HG03064 (cell line): ENCODE measurements around the gene KRTCAP2.
A peak's percentile ranks its signal among the peaks of the same experiment; 100 is the strongest.
"Not testable (repeated sequence)": the region's sequence is repeated elsewhere in the genome, so short reads cannot be mapped to it uniquely, and the experiment has no call there.

Experiments used
- ATAC-seq: cut with Tn5 transposase; IDR thresholded peaks from one replicate; pipeline ENCODE4 v1.9.1; 2021; ENCODE audit warnings: low read depth; ENCODE audit not compliant: unreplicated experiment

The KRTCAP2 gene

GRCh38 chr1:155172732-155173477, at the start of gene KRTCAP2:
KRTCAP2 (minus strand) TSS chr1:155173304; CDS start chr1:155173224, 80 bp downstream.
- ATAC-seq: peak; percentile 51

- not testable (repeated sequence) for ATAC-seq
Observed at GRCh38 chr1:155220211-155220965, 47.3 kb upstream of the KRTCAP2 start.

- no peak for ATAC-seq
Observed at GRCh38 chr1:155219592-155220031, 46.5 kb upstream of the KRTCAP2 start.

DNA sequence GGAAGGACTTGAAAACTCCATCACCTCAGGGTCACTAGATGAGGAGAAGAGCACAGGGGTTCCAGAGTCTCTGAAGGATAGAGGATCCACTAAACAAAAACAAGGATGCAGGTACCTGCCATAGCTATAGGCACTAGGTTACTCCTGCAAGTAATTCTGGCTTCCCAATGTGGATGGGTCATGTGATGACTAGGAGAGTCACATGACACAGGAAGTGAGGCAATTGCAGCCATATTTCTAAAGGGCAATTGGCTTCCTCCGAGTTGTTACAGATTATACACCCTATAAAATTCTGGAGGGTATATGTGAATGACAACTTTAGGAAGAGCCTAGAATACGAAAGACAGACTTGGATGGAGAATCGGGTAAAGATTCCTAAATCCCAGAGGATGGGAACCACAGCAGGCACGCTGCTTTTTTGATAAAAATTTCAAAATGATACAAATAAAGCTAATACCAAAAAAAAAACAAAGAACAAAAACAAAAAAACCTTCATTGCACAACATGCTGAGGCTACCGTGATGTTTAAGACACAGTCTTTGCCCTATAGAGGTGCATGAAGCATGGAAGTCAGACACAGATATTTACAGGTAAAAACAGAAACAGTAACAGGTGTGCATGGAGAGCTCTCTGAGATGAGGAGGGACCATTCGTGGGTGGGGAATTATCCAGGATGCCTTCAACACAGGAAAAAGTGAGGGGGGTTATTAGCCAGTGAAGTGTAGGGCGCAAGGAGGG, 45.9 kb upstream of the KRTCAP2 start:
- no peak for ATAC-seq

- ATAC-seq: not testable (repeated sequence)
Observed at GRCh38 chr1:155214702-155215101, 41.6 kb upstream of the KRTCAP2 start.

GRCh38 chr1:155212051-155212440, 38.9 kb upstream of the KRTCAP2 start:
- ATAC-seq: not testable (repeated sequence)

DNA sequence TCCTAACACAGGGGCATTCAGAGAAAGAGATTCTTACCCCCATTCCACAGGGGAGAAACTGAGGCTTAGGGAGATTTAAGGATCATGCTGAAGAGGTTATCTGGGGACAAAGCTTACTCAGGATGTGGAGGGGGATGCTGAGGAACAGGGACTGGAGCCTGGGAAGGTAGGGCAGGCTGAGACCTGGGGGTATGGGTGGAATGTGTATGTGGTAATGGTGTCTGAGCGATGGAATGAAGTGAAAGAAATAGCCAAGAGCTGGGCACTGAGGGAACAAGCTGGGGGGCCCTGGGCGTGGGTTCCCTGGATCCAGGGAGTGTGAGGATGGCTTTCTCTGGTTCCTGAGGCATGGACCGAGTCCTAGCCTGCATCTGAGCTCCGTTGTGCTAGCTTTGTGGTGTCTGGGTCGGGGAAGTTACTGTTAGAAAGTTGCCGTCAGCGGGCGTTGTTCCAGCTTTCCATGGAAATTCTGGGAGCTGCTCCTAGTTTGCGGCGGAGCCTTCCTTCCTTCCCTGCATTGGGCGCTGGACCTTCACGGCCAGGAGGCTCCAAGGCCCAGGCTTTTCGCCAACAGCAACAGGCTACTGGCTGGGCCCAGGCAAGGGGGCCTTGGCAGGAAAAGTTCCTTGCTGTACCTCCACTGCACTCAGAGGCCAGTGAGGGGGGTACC, 38.4 kb upstream of the KRTCAP2 start:
- ATAC-seq: not testable (repeated sequence)

DNA sequence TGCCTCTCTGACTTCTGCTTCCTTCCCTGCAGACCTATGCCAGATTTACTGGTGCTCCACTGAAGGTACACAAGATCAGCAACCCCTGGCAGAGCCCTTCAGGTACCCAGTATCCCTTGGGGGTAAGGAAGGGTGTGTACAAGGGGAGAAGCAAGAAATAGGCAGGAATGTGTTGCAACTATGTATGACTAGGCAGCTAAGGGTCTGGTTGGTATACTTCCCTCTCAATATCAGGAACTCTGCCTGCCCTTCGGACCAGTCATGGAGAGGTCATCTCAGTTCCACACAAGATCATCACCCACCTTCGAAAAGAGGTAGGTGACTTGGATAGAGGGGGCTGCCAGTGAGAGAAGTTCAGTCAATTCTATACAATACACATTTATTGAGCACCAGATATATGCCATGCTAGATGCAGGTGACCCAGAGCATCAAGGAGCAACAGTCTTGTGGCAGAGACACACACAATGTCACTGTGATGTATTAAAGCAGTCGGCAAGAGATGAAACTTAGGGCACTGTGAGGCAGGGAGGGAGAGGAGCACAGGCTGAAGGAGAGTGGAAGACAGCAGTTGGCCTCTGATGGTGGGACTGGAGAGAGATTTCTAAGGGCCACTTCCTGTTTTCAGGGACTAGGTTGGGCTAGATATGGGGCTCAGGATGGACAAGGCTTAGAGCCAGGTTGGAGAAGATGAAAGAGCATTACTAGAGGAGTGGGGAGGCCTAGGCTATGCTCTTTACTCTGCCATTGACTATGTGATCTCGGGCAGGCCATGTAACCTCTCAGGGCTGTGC, 37.4 kb upstream of the KRTCAP2 start:
- no peak for ATAC-seq

DNA sequence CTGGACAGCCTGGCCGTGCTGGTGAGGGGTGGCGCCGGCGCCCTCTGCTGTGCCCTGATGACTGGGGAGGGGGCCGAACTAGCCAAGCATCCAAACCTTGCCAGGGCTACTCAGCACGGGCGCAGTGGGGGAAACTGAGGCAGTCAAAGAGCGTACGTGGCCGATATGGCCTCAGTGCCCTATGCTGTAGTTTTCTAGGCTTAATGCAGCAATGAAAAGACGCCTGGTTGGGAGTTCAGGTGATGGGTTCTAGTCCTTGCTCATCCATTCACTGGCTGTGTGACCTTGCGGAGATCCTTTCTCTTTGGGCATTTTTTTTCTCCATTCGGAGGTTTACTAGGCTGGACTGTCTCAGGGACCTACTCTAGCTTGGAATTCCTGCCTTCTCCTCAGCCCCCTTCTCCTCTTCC, 36.2 kb upstream of the KRTCAP2 start:
- no peak for ATAC-seq

- peak; percentile 64 for ATAC-seq
Observed at GRCh38 chr1:155208541-155209311, 35.6 kb upstream of the KRTCAP2 start, which contains the start of gene MTX1. MTX1 (plus strand) TSS chr1:155208695; CDS start chr1:155208805, 110 bp downstream.

DNA sequence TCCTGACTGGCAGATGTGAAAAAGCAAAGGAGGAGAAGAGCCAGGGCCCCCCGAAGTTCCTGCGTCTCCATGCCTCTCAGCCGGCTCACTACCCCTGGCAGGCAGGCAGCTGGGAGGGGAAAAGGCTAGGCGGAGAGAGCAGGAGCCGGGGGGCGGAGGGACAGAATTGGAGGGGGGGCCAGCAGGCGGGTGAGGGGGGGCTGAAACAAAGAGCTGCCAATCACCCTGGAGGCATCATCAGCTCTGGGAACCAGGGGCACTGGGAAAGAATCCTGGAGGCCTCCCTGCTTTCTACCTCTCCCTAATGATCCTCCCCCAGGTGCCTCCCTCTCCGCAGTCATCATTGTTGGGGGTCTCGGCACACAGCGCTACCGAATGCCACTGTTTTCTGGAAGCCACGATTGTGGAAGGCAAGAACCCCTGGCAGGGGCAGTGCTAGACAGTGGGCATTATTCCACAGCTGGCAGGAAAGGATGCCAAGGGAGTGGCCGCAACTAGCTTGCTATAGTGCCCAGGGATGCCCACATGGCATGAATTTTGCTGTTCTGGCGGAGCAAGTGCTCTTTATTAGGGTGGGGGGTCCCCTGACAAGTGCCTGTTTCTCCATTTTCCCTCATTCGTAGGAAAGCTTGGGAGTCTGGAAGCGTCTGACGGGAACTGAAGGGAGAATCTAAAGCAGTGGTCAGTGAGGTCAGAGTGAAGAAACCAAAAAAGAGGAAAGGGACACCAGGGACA, 34.9 kb upstream of the KRTCAP2 start, which contains the start of gene THBS3:
THBS3 (minus strand) TSS at position 92 of the 735 bp plus-strand sequence; CDS start at position 71, 21 bp downstream.
- ATAC-seq: no peak

GRCh38 chr1:155206891-155207805, 34.0 kb upstream of the KRTCAP2 start:
- no peak for ATAC-seq

DNA sequence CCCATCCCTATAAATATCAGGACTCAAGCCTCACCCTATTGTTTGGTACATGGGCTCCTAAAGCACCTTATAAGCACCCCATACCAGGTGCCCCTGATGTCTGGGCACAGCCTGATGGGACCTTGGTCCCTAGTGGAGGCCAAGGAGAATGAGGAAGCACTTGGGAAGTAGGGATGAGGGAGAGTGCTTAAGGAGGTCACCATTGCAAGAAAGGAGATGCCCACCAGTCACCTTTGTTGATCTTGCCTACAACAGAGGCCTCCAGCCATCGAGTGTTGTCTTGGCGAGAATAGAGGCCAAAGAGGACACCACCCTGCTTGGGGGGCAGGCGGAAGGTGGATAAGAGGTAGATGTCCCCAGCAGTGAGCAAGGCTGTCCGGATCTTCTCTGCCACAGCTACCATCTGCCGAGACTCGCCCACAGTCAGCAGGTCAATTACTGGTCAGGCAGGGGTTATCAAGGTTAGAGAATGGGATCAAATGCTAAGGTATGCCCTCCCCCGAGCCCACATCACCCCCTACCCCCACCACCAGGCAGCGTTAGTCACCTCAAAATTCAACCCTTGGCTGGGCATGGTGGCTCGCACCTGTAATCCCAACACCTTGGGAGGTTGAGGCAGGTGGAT, 33.0 kb upstream of the KRTCAP2 start:
- ATAC-seq: no peak

GRCh38 chr1:155205035-155205434, 31.9 kb upstream of the KRTCAP2 start:
- ATAC-seq: no peak

DNA sequence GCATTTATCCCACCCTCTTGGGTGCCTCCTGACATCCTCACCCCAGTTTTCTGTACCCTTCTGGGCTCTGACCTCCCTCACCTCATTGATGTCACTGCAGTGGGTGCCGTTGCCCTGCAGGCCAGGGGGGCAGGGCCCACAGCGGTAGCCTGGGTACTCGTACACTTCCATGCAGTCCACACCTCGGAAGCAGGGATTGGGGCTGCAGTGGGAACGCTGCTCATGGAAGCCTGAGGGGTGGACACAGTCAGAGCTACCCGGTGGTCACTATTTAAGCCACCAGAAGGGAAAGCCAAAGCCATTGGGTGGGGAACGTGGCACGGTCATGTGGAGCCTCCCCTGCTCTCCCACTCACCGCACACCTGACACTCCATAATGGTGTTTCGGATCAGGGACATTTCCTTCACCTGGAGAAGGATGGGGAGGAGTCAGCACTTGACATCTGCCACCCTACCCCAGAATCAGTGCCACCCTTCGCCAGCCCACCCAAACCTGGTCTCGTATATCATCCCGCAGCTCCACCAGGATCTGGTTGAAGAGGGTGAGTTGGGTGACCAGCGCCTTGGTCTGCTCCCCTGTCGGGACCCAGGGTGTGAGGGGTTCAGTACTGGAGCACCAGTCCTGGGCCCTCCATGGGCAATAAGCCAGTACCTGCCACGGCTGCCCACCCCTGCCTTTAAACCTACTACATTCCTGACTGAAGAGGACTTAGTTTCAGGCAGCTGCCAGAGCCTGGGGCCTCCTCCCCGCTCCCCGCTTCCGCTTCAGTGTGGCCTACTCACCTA, 29.8 kb upstream of the KRTCAP2 start:
- no peak for ATAC-seq

DNA sequence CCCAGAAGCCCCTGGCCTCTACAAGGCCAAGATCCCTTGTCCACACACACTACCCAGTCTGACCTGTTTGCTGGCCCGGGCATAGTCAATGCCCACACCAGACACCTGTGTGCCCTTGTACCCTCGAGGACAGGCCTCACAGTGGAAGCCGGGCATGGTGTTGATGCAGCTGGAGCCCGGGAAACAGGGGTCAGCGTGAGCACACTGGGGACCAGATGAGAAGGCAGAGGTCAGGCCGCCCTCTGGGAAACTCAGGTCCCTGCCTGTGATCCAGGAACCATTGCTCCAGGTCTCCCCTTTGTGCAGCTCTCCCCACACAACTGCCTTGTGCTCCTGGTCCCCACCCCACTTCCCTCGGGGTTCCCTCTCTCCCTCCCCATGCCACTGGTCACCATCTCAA, 29.1 kb upstream of the KRTCAP2 start:
- ATAC-seq: no peak
